DMS114 treated with DMSO at 0.1 percent for 48 hours (cell line): ENCODE results near the gene ASB4.
"Not testable (repeated sequence)": the region's sequence is repeated elsewhere in the genome, so short reads cannot be mapped to it uniquely, and the experiment has no call there.

ENCODE experiments used
- DNase-seq: peaks from one replicate; lab custom pipeline; 2025; ENCODE audit not compliant: unreplicated experiment; lab: John Stamatoyannopoulos, UW

ASB4 gene

GRCh38 chr7:95550546-95550945 lies 64.8 kb downstream of the ASB4 start:
- DNase-seq: no peak

GRCh38 chr7:95552010-95552926 lies 66.5 kb downstream of the ASB4 start:
- not testable (repeated sequence) for DNase-seq

- no peak for DNase-seq
Observed at GRCh38 chr7:95553939-95554338, 68.2 kb downstream of the ASB4 start.

GRCh38 chr7:95556777-95557176 lies 71.0 kb downstream of the ASB4 start:
- no peak for DNase-seq

DNA sequence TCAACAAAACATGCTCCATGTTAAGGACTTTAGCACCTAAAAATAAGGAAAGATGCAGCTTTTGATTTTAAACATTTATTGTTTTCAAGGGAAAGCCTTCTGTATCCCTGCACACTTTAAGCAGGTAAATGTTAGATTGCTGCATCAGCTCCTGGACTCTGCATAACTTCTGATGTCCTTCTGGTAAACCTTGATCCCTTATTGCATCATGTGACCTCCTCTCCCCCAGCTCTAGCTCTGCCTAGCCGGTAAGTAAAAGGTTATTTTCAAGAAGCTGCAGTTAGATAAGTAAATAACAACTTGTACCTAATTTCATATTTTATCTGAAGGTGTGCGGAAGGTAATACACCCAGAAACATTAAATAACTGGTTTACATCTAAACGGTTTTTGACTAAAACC lies 73.1 kb downstream of the ASB4 start:
- DNase-seq: no peak

DNA sequence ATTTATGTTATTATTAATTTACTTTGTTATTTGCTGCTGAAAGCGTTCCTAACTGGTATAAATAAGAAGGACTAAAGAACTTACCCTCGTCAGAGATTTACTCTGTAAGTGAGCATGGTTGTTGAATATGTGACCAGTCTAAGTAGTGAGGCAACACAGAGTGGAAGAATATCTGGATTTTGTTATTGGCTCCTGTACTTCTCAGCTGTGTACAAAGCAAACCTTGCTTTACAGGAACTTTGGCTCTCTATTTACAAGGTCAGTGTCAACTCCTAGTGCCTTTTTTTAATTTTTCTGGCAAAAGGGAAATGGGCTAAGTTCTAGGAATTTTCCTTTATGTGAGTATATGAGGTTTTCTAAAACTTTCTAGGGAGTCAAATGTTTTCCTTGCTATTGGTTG lies 74.9 kb downstream of the ASB4 start:
- no peak for DNase-seq

GRCh38 chr7:95569720-95570119 lies 84.0 kb downstream of the ASB4 start:
- DNase-seq: no peak

GRCh38 chr7:95577137-95577536 lies 91.4 kb downstream of the ASB4 start:
- DNase-seq: no peak

DNA sequence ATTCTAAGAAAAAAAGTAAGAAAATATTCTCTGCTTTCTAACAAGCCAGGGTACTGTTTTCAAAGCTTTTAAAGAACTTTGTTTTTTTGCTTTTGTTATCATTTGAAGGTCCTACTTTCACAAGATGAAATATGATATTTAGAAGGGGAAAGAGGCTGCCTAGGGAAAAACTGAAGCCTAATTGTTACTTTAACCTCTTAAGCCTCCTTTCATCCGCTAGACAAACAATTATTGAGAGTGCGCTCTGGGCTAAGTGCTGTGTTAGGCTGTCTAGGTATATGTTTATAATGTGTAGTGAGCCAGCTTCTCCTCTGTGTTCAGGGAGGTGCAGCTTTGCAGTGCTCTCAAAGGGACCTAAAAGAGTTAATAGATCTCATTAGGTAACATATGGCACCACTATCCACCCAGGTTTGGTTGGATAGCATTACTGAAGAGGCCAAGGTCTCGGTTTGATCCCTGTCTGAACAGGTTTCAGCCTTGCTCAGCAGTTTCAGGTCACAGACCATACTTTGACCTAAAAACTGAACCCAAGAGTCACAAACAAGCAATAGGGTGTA lies 92.6 kb downstream of the ASB4 start:
- DNase-seq: no peak

DNA sequence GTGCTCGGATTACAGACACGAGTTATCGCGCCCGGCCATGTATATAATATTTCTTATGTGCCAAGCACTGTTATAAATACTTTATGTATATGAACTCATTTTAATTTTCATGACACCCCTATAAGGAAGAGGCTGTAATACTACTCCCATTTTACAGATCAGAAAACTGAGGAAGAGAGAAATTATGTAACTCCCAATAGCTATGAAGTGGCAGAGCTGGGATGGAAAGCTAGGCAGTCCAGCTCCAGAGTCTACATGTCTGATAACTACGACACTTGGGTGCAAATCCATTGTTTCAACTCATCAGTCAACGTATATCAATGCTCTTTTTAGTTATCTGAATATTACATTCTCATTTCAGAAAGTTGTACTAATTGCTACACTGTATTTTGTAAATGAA lies 93.6 kb downstream of the ASB4 start:
- no peak for DNase-seq

GRCh38 chr7:95581467-95581866 lies 95.7 kb downstream of the ASB4 start:
- no peak for DNase-seq

DNA sequence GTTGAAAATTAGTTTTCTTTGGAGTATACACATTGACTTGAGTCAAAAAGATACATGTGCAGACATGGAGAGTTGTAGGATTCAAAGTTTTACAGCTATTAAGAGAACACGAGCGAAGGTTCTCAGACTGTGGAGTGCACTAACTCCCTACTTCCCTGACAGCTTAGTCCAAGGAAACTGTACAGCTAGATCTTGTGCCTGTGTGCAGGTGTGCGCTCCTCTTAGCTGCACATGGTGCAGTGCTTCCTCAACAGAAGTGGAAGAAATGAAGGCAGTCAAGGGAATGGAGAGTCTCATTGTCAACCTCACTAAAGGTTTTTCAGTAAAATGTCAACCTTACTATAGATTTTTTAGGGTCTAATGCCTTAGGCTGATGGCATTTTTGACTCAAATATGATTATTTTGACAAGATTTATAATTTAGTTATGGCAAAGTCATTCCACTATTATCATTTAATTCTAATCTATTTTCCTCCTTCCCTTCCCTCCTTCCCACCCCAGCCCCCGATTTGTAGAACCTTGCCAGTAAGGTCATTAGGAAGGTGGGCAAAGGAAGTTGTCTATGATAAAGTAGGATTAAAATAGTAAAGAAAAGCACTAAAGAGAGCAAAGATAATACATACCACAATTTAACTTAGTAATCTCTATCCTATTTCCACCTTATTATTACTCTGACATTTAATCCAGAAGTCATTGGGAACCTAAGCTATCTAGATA lies 97.0 kb downstream of the ASB4 start:
- DNase-seq: no peak

DNA sequence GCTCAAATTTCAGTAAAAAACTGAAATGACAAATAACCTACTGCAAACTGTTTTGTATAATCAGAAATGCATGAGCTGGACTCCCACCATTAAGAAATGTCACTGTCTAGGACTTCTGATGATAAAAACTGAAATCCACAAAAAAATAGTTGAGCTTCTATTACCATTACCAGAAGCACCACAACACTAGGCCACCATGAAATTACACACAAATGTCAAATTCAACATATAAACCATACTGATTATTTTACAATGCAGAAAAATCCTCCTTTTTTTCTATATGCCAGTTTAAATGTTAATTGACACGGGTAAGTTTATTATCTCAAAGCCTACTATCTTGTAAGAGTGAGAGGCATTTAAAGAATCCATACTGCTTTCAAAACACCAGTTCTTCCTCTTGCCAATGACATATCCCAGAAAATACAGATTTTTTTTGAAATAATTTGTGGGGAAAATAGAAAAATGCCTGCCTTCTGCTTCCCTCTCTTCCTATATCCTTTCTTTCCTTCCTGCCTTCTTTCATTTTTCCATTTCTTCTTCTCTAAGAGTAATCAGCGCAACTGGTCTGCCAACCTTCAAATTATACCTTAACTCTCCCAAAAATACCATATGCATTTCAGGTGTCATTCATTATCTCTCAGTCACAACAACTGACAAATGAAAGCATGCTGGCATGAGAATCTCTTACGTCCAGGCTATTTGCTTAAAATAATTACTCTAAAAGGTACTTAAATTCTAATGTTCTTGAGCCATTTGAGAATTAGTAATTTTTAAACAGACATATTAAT lies 98.3 kb downstream of the ASB4 start:
- DNase-seq: no peak

- no peak for DNase-seq
Observed at GRCh38 chr7:95584769-95585425, 99.2 kb downstream of the ASB4 start.

DNA sequence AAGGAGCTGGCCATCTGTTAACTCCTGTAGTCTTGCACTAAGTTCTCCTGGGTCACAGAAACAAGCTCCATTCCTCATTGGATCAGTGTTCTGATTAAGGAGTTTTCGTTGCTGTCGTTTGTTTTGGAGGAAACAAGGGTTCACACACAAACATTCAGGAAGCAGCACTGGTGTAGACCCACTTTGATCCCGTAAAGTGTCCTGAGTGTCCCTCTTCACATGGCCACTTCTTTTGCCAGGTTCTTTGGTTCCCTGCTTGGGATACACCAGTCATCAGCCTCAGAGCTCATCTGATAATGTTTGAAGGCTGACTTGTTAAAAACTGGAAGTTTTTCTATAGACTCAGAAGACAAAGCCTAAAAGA lies 99.7 kb downstream of the ASB4 start:
- DNase-seq: no peak

DNA sequence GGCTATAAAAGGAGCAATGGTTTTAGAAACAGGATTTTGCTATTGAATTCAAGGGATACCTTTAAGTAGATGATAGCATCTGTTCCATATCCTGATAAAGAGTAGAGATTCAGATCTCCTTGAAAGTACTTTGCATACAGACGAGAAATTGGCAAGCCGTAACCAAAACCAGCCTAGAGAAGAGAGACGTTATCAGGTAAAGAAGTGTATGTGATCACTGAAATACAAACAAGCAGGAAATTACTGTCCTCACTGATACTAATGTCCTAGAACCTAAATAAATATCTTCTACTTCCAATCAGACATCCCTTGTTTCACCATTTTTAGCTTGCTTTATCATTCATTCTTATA lies 101.2 kb downstream of the ASB4 start:
- no peak for DNase-seq

- no peak for DNase-seq
Observed at GRCh38 chr7:95589031-95589430, 103.3 kb downstream of the ASB4 start.

GRCh38 chr7:95589766-95590165 lies 104.0 kb downstream of the ASB4 start:
- no peak for DNase-seq
